NB4 (cell line): ENCODE results near the gene LIMS1.

Experiments
- DNase-seq: peaks from one replicate; pipeline ENCODE4 v3.0.0; 2010; ENCODE audit warnings: low read depth
- H3K4me3 ChIP-seq: one replicate; pipeline ENCODE4 v1.5.1; 2011; ENCODE audit warnings: mild to moderate bottlenecking, low read depth, low read length, moderate library complexity
- MYC ChIP-seq: IDR thresholded peaks from 2 replicates; pipeline ENCODE4 v1.6.1; 2011; ENCODE audit warnings: low read depth, low read length
- POLR2A ChIP-seq: IDR thresholded peaks from 2 replicates; pipeline ENCODE4 v1.6.1; 2011; ENCODE audit warnings: mild to moderate bottlenecking; ENCODE audit not compliant: insufficient read length; ENCODE audit errors: extremely low read depth
- TF ChIP-seq, protein P1 (sequence below): IDR thresholded peaks from 2 replicates; pipeline ENCODE4 v1.6.1; 2011; ENCODE audit warnings: low read depth, low read length
- TF ChIP-seq, protein P2 (sequence below): IDR thresholded peaks from one replicate; pipeline ENCODE4 v1.5.1; 2012; ENCODE audit warnings: low read depth, low read length

LIMS1 gene

DNA sequence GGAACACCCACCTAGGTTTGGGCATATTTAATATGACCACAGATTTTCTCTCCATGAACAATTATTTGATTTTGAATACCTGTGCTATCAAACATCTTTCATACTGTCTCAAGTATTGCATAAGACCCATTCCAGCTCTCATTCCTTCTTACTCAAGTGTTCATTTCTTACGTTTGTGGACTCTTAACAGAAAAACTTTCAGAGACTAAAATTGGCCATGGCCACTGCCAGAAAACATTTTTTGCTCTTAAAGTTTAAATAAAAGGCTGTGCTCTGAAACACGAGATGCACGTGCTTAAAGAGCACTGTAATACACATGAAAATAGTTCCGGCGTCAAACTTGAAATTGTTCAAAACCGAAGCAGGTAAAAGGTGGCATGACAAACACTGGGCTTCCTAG, 89.3 kb downstream of the LIMS1 start:
- TF ChIP-seq, protein P1, sequence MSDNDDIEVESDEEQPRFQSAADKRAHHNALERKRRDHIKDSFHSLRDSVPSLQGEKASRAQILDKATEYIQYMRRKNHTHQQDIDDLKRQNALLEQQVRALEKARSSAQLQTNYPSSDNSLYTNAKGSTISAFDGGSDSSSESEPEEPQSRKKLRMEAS = no peak
- no peak for TF ChIP-seq POLR2A
- TF ChIP-seq, protein P2, sequence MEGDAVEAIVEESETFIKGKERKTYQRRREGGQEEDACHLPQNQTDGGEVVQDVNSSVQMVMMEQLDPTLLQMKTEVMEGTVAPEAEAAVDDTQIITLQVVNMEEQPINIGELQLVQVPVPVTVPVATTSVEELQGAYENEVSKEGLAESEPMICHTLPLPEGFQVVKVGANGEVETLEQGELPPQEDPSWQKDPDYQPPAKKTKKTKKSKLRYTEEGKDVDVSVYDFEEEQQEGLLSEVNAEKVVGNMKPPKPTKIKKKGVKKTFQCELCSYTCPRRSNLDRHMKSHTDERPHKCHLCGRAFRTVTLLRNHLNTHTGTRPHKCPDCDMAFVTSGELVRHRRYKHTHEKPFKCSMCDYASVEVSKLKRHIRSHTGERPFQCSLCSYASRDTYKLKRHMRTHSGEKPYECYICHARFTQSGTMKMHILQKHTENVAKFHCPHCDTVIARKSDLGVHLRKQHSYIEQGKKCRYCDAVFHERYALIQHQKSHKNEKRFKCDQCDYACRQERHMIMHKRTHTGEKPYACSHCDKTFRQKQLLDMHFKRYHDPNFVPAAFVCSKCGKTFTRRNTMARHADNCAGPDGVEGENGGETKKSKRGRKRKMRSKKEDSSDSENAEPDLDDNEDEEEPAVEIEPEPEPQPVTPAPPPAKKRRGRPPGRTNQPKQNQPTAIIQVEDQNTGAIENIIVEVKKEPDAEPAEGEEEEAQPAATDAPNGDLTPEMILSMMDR = no peak
- TF ChIP-seq MYC = no peak
- DNase-seq = no peak
- H3K4me3 ChIP-seq = no peak overlapping the region

DNA sequence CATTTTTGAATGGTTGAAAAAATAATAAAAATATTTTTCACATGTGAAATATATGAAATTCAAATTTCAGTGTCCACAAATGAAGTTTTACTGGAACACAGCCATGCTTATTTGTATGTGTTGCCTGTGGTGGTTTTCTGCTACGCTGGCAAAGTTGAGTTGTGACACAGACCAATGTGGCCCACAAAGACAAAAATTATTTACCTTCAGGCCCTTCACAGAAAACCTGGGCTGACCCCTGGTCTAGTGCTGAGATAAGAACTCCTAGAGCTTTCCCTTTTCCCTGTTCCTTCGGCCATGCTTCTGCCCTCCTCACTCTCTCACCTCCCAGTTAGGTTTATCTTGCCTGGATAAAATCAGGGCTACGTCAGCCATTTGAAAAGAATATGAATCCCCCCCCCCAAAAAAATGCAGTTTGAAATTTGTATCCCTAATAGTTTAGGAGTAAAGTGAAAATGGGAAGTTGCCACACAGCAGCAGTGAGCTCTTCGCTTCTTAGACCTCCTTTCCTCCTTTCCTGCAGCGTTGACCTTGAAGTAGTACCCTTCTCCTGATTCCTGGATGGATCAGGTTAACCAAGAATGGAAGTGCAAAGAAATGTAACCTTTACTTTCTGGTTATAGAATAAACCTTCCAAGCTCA, 91.0 kb downstream of the LIMS1 start:
- DNase-seq = peak; percentile 53
- no peak overlapping the region for H3K4me3 ChIP-seq
- TF ChIP-seq, protein P2 = no peak
- TF ChIP-seq, protein P1 = no peak
- no peak for TF ChIP-seq MYC
- no peak for TF ChIP-seq POLR2A

DNA sequence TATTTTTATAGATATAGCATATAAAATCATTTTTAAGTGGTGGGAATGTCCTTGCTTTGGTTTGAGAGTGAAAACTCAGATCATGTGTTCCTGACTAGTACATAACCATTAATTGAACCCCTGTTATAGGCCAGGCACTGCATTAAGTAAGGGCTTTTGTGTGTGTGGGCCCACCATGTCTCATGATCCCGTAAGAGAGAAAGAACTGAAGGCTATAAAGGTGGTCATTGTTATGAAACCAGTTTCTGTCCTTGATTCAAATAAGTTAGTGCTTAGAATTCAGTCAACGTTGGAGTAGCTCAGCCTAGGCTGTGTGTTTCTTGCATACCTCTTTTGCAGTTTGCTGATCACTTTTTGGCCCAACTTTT, 91.5 kb downstream of the LIMS1 start:
- TF ChIP-seq, protein P1 = no peak
- no peak for TF ChIP-seq POLR2A
- no peak for TF ChIP-seq MYC
- TF ChIP-seq, protein P2 = no peak
- H3K4me3 ChIP-seq = no peak overlapping the region
- DNase-seq = no peak

DNA sequence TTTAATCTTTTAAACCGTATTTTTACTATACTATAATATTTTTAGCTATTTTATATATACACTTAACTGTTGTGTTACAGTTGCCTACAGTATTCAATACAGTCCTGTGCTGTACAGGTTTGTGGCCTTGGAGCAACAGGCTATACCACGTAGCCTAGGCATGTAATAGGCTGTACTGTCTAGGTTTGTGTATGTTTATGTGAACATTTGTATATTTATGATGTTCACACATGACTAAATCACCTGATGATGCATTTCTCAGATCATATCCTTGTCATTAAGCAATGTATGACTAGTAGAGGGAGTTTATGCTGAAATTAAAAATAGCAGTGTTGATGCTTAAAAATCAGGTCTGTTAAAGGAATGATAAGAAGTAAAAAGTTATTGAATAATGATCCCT, 92.7 kb downstream of the LIMS1 start:
- TF ChIP-seq, protein P1 = no peak
- no peak for TF ChIP-seq MYC
- TF ChIP-seq, protein P2 = no peak
- TF ChIP-seq POLR2A = no peak
- H3K4me3 ChIP-seq = no peak overlapping the region
- DNase-seq = no peak

DNA sequence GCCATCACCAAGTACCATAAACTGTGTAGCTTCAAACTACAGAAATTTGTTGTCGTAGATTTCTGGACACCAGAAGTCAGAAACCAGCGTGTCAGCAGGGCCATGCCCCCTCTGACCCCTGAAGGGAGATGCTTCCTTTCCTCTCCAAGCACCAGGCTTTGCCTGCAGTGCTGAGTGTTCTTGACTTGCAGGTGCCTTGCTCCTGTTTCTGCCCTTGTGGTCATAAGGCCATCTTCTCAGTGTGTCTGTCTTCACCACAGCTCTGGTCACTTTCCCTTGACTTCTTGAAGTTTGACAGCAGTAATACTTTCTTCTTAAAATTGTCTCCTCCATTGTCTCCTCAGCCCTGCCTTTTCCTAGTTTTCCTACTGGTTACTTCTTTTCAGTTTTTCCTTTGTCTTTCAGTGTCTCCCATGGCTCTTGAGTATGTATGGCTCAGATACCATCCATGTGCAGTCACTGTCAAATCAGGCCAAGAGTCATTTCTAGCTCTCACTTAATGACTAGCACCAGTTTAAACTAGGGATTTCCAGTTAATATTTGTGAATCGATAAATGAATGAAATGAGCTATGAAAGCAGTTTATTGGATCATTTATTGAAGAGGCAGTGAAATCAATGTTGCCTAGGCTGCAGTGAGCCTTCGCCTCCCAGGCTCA, 93.8 kb downstream of the LIMS1 start:
- no peak for DNase-seq
- TF ChIP-seq POLR2A = no peak
- no peak for TF ChIP-seq MYC
- TF ChIP-seq, protein P2 = no peak
- TF ChIP-seq, protein P1 = no peak
- H3K4me3 ChIP-seq = no peak overlapping the region
